ENCODE results near the gene MAP4K2.
"Not testable (repeated sequence)": the region's sequence is repeated elsewhere in the genome, so short reads cannot be mapped to it uniquely, and the experiment has no call there.

MAP4K2 gene

DNA sequence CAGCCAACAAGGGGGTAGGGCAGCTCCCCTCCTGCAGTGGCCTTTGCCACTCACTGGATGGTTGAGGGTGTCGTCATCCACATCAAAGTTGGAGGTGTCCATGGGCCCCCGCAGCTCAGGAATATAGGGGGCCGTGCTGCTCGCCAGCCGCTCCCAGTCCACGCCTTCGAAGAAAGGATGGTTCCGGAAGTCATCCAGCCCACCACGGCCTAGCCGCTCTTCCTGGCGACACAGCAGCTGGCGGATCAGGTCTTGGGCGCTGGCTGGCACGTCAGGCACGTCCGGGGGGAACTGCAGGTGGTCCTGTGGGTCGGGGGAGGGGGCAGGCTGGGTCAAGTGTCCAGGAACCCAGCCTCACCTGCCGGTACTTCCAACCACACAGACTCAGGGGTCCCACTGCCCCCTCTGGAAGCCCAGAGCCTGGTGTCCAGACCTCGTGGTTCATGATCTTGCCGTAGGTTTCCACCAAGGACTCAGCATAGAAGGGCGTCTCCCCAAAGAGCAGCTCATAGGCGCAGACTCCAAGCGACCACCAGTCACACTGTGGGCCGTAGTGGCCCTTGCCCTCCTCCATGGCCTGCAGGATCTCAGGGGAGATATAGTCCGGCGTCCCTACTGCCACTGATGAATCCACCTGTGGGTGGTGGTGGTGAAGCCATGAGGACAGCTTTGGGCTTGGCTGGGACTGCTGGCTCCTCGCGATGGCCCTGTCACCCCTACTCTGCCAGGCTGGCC, 35.8 kb upstream of the MAP4K2 start:
- no peak for DNase-seq

DNA sequence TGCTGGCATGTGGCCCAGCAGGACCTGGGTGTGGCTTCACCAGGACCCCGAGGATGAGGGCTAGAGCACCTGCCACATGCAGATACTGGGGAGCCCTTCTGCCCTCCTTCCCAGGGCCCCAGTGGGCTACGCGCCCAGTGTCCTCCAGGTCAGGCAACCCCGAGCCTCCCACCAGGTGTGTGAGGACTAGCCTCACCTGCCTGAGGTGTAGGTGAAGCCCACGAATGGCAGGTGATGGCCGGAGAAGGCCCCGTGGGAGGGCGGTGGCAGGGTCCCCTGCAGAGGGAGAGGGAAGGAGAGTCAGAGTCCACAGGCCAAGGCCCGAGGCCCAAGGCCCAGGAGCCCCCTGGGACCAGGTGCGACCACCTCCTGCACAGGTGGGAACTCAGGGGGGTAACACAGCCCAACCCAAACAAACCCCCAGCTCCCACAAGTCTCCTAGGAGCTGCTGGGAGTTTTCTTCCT, 34.9 kb upstream of the MAP4K2 start:
- no peak for DNase-seq

DNA sequence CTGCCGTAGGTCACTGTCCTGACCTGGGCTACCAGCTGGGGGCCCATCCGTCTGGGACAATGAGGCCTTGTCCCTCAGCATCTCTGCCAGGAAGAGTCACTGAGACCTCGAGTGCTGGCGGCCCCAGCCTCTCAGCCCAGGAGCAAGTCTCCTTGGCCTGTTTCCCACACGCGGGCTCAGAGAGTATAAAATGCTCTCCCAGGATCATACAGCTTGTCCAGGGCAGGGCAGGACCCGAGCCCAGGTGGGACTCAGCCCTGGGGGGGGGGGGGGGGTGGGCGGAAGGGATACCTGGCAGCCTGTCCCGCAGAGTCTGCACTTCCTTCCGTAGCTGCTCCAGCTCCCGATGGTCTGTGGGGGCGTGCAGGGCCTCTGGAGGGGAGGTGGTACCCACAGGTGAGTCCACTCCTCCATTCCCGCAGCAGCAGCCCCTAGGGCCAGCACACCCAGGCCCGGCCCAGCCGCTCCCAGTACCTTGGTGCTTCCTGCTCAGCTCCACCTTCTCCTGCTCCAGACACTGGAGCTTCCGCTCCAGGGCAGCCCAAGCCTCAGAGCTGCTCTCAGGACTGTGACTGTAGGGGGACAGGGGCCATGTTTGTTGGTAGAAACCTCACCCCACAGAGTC, 33.5 kb upstream of the MAP4K2 start:
- DNase-seq, result no peak

DNA sequence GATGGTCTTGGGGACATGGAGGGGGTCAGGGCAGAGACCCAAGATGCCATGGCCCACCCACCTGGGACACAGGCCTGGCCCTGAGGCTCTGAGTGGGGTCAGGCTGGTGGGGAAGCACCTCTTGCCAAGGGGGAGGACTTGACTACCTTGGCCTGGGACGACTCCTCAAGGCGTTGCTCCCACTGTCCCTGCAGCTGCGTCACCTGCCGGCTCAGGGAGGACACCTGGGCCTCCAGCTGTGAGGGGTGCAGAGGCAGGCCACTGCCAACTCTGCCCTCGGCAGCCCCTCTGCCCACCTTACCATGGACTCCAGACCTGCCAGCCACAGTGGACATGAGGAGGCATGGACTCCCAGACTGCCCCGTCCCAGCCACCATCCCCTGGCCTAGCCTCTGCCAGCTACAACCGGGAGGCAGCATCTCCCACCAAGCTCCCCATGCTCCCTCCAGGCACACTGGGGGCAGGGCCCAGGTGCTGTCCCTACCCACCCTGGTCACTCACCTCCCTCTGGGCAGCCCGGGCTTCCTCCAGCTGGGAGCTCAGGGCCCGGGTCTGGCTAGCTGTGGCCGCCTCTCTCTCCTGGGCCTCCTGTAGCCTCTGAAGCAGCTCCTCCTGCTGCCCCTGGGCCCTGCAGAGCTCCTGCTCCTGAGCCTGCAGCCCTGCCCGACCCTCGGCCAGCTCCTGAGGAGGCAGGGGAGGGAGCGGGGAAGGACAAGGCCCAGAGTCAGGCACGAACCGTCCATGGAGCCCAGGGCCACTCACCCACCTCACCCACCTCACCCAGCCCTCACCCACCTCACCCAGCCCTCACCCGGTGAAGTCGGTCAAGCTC, 32.8 kb upstream of the MAP4K2 start:
- no peak for DNase-seq

DNA sequence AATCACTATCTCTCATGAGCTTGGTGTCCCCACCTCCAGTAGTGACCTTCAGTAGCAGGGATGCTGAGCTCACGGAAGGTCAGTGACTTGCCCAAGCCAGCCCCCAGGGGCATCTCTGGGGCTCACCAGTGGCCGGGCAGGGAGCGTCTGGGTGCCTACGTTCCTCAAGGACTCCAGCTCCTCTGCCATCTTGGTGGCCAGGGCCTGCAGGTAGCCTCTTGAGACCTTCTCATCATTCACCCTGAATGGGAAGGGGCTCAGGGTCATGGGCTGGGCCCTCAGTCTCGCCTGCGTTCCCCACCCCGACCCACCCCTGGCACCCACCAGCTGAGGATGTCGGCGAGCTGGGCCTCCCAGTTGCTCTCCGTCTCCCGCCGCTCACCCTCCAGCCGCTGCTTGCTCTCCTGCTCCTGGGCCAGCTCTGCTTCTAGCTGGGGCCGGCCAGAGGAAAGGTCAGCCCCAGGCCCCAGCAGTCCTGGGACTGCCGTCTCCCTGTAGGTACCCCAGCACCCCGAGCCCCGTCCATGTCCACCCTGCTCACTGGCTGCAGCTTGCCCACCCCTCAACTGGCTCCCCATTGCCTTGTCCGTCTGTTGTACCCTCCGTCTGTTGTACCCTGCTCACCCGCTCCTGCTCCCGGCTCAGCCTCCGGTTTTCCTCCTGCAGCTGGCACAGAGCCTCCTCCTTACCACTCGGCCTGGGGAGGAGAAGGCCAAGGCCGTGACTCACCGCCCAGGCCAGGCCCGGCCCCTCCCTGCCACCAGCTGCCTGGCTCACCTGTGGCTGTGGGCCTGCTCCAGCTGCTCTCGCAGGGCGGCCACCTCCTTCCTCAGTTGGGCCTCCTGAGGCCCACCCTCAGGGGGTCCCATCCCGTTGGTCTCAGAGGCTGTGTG, 32.0 kb upstream of the MAP4K2 start:
- no peak for DNase-seq

DNA sequence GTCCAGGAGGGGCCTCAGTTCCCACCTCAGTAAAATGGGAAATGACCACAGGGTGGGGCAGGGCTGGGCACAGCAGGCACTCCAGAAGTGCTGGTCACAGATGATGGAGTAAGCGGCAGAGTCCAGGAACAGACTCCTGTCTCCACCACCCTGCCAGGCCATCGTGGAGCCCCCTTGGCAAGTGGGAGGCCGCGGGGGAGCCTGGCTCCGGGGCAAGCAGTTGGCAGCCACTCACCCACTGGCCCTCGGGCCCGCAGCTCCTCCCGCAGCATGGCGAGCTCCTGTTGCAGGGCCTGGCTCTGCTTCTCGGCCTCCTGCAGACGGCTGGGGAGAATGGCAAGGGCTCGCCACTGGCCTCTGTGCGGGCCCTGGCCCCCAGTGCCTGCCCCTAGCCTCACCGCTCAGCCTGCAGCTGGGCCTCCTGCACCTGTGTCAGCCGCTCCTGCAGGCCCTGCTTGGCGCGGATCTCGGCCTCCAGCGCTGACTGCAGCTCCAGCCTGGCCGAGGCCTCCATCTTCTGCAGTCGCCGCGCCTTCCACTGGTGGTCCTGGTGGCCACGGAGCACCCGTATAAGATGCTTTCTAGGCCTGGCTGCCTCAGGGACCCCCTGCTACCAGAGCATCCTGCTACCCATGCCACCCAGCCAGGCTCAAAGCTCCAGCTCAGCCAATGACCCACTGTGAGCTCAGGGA, 31.2 kb upstream of the MAP4K2 start:
- DNase-seq, result no peak

DNA sequence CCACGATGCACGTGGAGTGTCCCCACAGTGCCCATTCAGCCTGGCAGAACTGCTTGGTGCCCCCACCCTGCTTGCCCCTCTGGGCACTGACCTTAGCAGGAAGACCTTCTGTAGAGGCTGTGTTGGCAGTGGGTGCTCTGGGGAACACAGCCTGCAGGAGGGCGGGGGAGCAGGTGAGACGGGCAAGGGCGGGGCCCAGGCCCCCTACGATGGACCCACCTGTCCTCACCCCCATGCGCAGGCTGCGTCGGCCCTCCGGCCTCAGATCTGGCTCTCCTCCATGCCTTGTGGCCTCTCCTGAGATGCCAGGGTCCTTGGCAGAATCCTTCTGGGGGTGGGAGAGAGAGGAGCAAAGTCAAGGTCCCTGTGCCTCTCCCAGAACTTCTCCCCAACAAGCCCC, 30.5 kb upstream of the MAP4K2 start:
- DNase-seq, result no peak

DNA sequence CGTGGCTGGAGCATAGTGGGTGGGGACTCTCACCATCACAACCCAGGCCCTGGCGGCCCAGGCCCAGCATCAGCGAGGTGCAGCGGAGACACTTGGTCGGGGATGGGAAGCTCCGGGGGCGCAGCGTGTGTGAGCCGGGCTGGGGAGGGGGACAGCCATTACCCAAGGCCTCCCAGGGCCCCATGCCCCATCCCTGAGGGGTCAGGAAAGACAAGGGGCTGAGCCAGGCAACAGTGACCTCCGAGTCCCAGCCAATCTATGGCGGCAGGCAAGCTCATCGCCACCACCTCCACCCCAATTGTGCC, 30.1 kb upstream of the MAP4K2 start:
- DNase-seq, result no peak

DNA sequence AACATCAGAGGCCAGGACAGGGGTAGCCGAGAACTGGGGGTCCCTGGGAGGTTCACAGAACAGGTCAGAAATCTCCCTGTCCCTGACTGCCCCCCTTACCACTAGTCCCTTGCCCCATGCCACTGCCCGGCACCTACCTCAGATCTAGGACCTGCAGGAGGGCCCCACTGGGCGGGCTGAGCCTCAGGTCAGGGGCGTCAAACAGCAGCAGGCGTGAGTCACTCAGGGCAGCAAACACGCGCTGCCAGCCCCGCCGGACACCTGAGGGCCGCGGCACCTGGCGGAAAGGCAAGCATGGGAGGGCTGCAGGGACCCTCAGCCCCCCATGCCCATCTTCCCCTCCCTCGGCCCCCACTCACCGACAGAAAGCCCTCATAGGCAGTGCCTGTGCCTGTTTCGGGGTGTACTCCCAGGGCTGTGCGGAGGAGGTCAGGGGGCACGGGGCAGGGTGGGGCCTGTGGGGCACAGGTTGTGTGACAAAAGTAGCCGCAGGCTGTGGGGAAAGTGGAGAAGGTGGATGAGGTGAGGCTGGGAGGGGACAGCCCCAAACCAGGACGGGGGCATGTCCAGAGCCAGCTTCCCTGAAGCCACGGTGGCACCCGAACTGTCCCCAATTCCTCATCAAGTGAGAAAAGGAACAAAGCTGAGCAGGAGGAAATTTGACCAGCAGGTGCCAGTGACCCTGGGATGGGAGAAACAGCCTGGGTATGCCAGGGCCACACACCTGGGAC, 29.6 kb upstream of the MAP4K2 start:
- DNase-seq, result no peak

DNA sequence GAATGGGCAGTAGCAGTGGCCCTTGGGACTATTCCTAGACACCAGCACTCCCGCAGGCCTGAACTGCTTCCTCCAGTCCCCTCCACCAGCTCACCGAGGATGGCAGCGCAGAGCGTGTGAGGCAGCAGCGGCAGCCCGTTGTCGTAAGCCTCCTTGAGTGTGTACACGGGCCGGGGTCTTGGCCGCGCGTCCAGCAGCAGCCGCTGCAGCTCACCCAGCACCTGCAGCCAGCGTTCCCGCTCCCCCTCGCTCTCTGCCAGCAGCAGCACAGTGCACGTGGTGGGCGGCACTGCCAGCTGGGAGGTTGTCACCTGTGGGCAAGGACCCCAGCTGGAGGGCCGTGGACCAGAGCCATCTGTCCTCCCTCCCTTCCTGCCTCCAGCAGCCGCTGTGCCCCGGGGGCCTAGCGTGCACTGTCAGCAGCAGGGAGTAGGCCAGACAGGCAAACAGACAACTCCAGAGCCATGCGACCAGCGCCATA, 28.4 kb upstream of the MAP4K2 start:
- DNase-seq, result no peak

DNA sequence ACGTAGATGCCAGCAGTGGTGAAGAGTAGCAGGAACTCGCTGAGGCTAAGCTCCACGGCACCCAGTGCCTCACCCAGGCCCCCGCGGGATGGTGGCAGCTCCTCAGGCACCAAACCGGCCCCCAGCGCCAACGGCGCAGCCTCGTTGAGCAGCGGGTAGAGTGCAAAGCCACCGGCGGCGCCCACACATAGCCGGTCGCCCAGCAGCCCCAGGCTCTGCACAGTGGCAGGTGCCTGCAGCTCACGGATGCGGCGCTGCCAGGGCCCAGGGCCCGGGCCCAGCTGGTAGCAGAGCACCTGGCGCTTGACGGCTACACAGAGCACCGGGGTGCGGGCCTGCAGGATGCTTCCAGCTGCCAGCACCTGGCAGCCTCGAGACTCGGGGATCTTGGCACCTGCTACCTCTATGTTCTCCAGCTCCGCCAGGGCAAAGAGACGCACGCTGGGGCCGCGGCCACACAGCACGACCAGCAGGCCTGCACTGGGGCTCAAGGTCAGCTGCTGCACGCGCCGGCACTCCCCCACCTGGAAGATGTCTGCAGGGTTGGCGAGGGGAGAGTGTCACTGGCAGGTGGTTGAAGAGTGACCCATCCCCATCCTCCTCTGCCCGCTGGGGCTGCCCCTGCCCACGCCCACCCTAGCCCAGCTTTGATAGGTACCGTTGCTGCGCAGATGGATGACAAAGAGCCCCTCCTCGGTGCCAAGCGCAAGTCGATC, 26.7 kb upstream of the MAP4K2 start:
- no peak for DNase-seq

DNA sequence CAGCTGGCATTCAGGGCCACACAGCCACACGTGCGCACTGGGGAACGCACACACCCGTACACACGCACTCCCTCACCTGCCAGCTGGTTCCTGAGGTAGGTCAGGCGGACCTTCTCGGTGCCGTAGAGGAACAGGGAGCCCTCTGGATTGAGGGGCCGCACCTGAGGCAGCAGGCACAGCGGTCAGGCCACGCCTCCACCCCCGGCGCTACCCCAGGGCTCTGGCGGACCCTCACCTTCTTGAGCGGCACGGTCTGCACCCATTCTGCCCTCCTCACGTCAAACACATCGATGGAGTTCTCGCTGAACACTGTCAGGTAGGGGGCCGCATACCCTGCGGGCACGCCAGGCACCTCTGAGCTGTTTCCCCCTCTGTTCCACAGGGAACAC, 24.4 kb upstream of the MAP4K2 start:
- no peak for DNase-seq

DNA sequence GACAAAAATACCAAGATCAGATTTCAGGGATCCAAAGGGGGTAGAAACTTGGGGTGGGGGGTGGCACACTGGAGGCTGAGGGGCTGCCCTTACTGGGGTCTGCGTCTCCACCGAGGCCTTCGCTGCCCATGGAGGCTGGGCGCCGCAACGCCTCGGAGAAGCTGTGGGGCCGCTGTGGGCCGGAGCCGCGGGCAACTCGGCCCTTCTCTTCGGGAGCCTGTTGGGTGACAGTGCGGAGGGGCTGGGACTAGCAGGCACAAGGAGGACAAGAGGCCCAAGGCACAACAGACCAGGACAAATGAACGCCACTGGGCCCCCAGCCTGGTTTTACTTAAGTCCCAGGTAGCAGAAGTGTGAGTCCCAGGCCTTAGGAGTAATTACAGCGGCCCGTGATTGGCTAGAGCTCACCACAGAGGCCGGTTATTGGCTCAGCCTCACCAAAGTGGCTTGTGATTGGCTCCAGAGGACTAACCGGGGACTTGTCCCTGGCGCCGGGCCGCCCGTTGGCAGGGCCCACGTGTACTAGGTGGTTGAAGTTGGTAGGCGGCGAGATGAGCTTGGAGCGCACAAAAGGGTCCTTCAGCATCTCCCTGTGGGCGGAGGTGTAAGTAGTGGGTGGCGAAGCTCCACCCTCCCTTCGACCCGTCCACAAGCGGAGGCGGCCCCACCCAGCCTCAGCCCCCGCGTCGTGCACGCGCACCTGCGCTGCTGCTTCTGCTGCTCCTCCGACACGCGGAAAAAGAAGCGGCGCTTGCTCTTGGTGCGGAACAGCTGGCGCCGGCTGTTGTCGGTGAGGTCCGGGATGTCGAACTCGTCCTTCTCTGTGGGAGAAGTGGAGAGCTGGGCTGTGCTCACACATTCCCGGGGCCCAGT, 23.8 kb upstream of the MAP4K2 start:
- DNase-seq, result no peak

DNA sequence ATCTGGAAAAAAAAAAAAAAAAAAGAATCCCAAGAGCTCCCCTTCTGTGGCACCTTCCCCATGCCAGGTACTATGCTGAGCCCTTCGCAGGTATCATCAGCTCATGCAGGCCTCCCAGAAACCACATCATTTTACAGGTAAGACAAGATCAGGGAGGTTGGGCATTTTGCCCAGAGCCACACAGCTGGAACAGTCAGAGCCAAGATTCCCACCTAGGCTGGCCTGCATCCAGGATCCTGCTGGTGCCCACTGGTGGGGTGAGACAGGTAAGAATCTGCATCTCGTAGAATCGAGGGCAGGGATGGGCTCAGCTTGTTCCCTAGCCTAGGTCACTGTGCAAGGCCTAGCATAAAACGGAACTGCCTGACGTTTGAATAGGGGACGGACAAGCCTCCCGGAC, 23.0 kb upstream of the MAP4K2 start:
- DNase-seq, result no peak

DNA sequence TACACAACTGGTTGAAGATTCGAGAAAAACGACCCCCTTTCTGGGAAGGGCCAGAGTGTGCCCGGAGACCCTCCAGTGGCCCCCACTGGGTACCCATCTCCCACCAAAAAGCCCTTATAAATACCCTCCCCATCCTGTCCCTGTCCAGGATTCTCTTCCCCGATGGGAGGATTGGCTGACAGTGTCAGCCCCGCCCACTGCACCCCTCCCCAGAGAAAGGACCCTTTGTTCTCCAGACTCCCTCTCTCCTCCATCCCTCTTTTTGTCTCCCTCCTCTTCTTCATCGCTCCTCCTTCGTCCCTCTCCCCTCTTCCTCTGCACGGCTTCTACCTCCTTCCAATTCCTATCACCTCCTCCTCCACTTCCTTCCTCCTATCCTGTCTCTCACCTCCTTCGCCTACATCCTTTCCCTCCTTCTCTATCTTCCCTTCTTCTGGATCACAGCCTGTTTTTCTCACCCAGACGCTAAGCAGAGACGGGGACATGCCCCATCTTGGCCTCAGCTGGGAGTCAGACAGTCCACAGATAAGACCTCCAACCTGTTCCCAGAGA, 20.6 kb upstream of the MAP4K2 start:
- no peak for DNase-seq

DNA sequence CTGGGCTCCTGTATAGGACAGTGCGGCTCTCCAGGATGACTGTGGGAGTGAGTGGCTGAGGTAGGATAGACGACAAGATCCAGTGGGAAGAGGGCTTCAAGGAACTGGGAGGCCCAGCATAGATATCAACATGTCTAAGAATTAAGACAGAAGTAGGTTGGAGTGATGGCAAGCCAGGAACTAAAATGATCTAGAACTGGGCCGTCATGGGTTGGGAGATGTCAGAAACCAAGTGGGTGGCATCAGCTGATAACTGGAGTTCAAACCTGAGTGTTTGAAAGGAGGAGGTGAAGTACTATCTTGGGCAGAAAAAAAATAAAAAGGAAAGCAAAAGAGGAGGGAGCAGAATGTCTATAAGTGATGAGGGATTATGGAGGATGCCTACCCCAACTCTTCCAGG, 14.5 kb upstream of the MAP4K2 start:
- no peak for DNase-seq

DNA sequence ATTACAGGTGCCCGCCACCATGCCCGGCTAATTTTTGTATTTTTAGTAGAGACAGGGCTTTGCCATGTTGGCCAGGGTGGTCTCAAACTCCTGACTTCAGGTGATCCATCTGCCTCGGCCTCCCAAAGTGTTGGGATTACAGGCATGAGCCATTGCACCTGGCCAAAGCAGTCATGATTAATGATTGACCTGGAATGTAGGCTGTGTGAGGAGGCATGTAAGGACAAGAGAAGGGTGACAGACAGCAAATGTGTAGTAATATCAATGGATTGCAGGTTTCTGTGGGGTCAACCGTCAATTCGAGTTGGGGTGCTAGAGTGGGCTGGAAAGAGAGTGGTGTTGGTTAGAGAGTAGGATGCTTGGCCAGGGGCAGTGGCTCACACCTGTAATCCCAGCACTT, 12.4 kb upstream of the MAP4K2 start:
- DNase-seq, result not testable (repeated sequence)

DNA sequence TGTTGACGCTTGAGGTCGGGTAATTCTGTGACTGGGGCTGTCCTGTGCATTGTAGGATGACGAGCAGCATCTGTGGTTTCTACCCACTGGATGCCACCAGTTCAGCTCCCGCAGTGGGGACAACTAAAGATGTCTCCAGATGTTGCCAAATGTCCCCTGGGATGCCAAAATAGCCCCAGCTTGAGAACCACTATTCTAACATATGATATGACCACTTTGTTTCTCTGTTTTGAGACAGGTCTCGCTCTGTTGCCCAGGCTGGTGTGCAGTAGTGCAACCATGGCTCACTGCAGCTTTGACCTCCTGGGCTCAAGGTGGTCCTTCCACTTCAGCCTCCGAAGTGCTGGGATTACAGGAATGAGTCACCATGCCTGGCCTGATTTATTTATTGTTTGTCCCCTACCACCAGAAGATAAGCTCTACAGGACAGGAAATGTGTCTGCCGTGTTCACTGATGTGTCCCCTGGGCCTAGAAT, 11.7 kb upstream of the MAP4K2 start:
- DNase-seq, result no peak

DNA sequence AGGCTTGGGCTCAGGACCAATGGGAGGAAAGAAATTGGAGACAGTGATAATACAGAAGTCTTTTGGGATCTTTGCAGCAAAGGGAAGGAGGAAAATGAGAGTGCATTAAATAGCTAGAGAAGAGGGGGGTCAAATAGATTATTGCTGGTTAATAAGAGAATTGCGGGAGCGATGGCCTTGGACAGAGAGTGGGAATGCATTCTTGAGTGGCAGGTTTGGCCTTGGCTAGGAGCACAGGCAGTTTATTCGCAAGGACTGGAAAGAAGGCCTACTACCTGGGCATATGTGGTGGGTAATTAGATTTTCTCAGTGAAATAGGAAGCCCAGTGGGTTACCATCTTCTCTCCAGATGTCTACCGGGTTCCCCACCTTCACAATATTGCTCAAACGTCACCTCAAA, 10.8 kb upstream of the MAP4K2 start:
- DNase-seq, result no peak

Measured in NCI-H510A (cell line).